Astrocyte (in vitro differentiated cells and primary cell): ENCODE measurements around the gene LSM12. TPM values are rescaled to one million over a fixed set of nuclear protein-coding genes. Genes with fewer than 3 reads are reported as not detected.
A peak's percentile ranks its signal among the peaks of the same experiment; 100 is the strongest.

Experiments
- DNase-seq: peaks from one replicate; pipeline ENCODE4 v3.0.0-alpha.2; 2010; ENCODE audit warnings: low read depth
- FAIRE-seq: peaks from 2 replicates; lab custom pipeline; 2011; peaks lifted over from hg19 to GRCh38; lab: Jason Lieb, UNC
- H2AFZ ChIP-seq: 2 replicates; pipeline ENCODE4 v1.6.0; 2012; ENCODE audit warnings: low read depth, low read length, inconsistent platforms
- H3K27ac ChIP-seq: 2 replicates; pipeline ENCODE4 v1.5.1; 2011; ENCODE audit warnings: low read depth, low read length, inconsistent platforms
- H3K27me3 ChIP-seq: 2 replicates; pipeline ENCODE4 v1.6.0; 2011; ENCODE audit warnings: low read length, inconsistent platforms; ENCODE audit not compliant: insufficient read depth
- H3K36me3 ChIP-seq: 2 replicates; pipeline ENCODE4 v1.5.1; 2011; ENCODE audit warnings: low read length, inconsistent platforms; ENCODE audit not compliant: insufficient read depth
- H3K4me1 ChIP-seq: 2 replicates; pipeline ENCODE4 v1.5.1; 2011; ENCODE audit warnings: low read length, inconsistent platforms; ENCODE audit not compliant: insufficient read depth
- H3K4me2 ChIP-seq: 2 replicates; pipeline ENCODE4 v1.6.0; 2012; ENCODE audit warnings: low read length, inconsistent platforms
- H3K4me3 ChIP-seq: 2 replicates; pipeline ENCODE4 v1.5.1; 2011; ENCODE audit warnings: low read depth, mild to moderate bottlenecking, low read length, inconsistent platforms; ENCODE audit not compliant: insufficient read depth
- H3K79me2 ChIP-seq: 2 replicates; pipeline ENCODE4 v1.6.0; 2012; ENCODE audit warnings: mild to moderate bottlenecking, low read length, inconsistent platforms; ENCODE audit not compliant: insufficient read depth
- H3K9ac ChIP-seq: 2 replicates; pipeline ENCODE4 v1.6.0; 2012; ENCODE audit warnings: mild to moderate bottlenecking, low read length, inconsistent platforms
- H3K9me3 ChIP-seq: 2 replicates; pipeline ENCODE4 v1.5.1; 2012; ENCODE audit warnings: low read depth, mild to moderate bottlenecking, low read length, inconsistent platforms; ENCODE audit not compliant: insufficient read depth
- H4K20me1 ChIP-seq: 2 replicates; pipeline ENCODE4 v1.6.0; 2012; ENCODE audit warnings: low read length, inconsistent platforms; ENCODE audit not compliant: insufficient read depth
- H3K27ac Mint-ChIP-seq: one replicate; pipeline ENCODE4 v1.8.0; 2021; ENCODE audit warnings: mild to moderate bottlenecking, mixed read lengths; ENCODE audit not compliant: unreplicated experiment
- H3K27me3 Mint-ChIP-seq: one replicate; pipeline ENCODE4 v1.8.0; 2021; ENCODE audit warnings: low read depth, mixed read lengths; ENCODE audit not compliant: unreplicated experiment
- H3K36me3 Mint-ChIP-seq: one replicate; pipeline ENCODE4 v1.8.0; 2021; ENCODE audit warnings: low read depth, mixed read lengths; ENCODE audit not compliant: unreplicated experiment
- H3K4me1 Mint-ChIP-seq: one replicate; pipeline ENCODE4 v1.8.0; 2021; ENCODE audit warnings: low read depth, mixed read lengths; ENCODE audit not compliant: unreplicated experiment
- H3K4me3 Mint-ChIP-seq: one replicate; pipeline ENCODE4 v1.8.0; 2021; ENCODE audit warnings: mild to moderate bottlenecking, moderate library complexity, mixed read lengths; ENCODE audit not compliant: unreplicated experiment
- H3K9me3 Mint-ChIP-seq: one replicate; pipeline ENCODE4 v1.8.0; 2021; ENCODE audit warnings: mild to moderate bottlenecking, mixed read lengths; ENCODE audit not compliant: unreplicated experiment
- EZH2 ChIP-seq: IDR thresholded peaks from 2 replicates; pipeline ENCODE4 v1.6.1; 2012; ENCODE audit warnings: mild to moderate bottlenecking, low read length, inconsistent platforms; ENCODE audit not compliant: insufficient read depth
- total RNA-seq: library from RNA; stranded (reverse); gene quantifications from 2 replicates; pipeline ENCODE4 v1.2.1, GENCODE V29; 2021
- TF ChIP-seq, protein P1 (sequence below): IDR thresholded peaks from 2 replicates; pipeline ENCODE4 v1.5.1; 2011; ENCODE audit warnings: low read depth, mild to moderate bottlenecking, inconsistent platforms, low read length, moderate library complexity; ENCODE audit not compliant: insufficient read depth

The LSM12 gene
- total RNA-seq, 1 donor from 2014 or later, result 90.5 TPM

DNA sequence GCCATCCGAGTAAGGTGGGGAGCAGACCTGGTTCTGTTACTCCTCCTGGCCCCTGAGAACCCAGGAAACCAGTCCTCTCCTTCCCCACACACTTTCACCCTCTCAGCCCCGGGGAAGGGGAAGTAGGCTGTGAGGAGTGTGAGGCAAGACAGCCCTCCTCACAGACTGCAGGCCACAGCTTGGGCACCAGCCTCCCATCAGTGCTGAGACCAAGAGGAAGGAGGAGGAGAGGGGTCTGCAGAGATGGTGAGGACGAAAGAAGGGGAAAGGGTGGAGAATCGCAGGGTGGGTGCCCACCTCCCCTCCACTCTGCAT is 11.1 kb upstream of the LSM12 start:
- H3K27me3 ChIP-seq, result no peaks in the 10 kb centered on the region
- peaks cover 11% of the 10 kb centered on the region for H3K4me1 ChIP-seq
- peaks cover 14% of the 10 kb centered on the region for H4K20me1 ChIP-seq
- peaks cover 11% of the 10 kb centered on the region for H3K79me2 ChIP-seq
- no peak overlapping the region for H3K27ac ChIP-seq
- no peak overlapping the region for H3K4me3 ChIP-seq
- H3K9ac ChIP-seq, result no peak overlapping the region
- H2AFZ ChIP-seq, result no peak overlapping the region
- no peak overlapping the region for H3K4me2 ChIP-seq
- Mint-ChIP-seq H3K27me3 (no peaks in the 10 kb centered on the region), H3K4me1 (peaks cover 7% of the 10 kb centered on the region), H3K9me3 (no peaks in the 10 kb centered on the region), H3K36me3 (peaks cover 19% of the 10 kb centered on the region), H3K27ac (no peak overlapping the region), H3K4me3 (no peak overlapping the region)
- no peaks in the 10 kb centered on the region for H3K9me3 ChIP-seq
- H3K36me3 ChIP-seq, result no peaks in the 10 kb centered on the region
- no peak for TF ChIP-seq EZH2
- TF ChIP-seq, protein P1, sequence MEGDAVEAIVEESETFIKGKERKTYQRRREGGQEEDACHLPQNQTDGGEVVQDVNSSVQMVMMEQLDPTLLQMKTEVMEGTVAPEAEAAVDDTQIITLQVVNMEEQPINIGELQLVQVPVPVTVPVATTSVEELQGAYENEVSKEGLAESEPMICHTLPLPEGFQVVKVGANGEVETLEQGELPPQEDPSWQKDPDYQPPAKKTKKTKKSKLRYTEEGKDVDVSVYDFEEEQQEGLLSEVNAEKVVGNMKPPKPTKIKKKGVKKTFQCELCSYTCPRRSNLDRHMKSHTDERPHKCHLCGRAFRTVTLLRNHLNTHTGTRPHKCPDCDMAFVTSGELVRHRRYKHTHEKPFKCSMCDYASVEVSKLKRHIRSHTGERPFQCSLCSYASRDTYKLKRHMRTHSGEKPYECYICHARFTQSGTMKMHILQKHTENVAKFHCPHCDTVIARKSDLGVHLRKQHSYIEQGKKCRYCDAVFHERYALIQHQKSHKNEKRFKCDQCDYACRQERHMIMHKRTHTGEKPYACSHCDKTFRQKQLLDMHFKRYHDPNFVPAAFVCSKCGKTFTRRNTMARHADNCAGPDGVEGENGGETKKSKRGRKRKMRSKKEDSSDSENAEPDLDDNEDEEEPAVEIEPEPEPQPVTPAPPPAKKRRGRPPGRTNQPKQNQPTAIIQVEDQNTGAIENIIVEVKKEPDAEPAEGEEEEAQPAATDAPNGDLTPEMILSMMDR, result no peak
- no peak for DNase-seq
- FAIRE-seq, result no peak

DNA sequence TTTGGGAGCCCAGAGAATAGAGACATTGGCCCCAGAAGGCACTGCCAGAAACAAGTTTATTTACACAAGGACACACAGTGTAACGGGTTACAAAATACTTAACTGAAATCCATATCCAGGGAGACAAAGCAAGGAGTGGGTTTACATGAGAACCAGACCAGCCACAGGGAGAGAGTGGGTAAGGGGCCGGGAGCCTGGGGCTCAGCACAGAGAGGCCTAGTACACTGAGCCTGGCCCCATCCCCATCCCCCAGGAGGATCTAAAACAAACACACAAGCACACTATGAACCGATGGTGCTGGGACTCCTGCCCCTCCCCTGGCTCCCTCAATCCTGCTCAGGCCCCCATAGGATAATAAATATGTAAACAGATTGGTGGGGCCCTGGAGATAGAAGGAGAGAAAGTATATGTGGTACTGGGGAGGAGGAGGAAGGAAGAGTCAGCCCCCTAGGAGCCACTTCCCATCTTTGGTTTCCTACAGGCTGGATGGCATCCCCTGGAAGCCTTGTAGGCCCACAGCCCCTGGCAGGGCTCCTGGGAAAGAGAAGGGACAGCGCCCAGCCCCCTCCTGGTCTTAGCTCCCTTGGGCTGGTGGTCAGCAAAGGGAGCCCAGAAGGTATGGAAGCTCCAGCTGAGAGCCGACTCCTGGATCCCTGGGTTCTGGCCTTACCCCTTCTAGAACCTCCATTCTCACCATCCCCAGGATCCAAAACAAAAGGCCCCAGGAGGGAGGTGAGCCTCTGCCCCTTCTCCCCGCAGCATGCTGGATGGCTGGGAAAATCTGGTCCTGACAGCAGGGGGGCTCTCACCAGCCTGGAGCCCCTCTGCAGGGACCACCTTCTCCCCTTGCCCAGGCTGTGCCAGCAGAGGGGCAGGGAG is 10.5 kb upstream of the LSM12 start:
- Histone ChIP-seq H3K4me2 (no peak overlapping the region), H3K36me3 (no peaks in the 10 kb centered on the region), H4K20me1 (peaks cover 14% of the 10 kb centered on the region), H3K9me3 (no peaks in the 10 kb centered on the region), H3K27ac (no peak overlapping the region), H3K27me3 (no peaks in the 10 kb centered on the region), H3K4me3 (no peak overlapping the region), H3K9ac (peak overlapping the region; percentile 10), H3K79me2 (peaks cover 14% of the 10 kb centered on the region), H3K4me1 (peaks cover 7% of the 10 kb centered on the region), H2AFZ (no peak overlapping the region)
- Mint-ChIP-seq H3K27ac (no peak overlapping the region), H3K36me3 (peaks cover 15% of the 10 kb centered on the region), H3K4me1 (peaks cover 5% of the 10 kb centered on the region), H3K4me3 (no peak overlapping the region), H3K27me3 (no peaks in the 10 kb centered on the region), H3K9me3 (no peaks in the 10 kb centered on the region)
- no peak for DNase-seq
- no peak for FAIRE-seq
- no peak for TF ChIP-seq EZH2
- TF ChIP-seq, protein P1, result no peak
